GM19193 (cell line): Measurements from ENCODE around the gene CRY2.

Source experiments
- POLR2A ChIP-seq: IDR thresholded peaks from 4 replicates; pipeline ENCODE4 v1.6.1; 2011; ENCODE audit not compliant: insufficient read depth, insufficient read length; ENCODE audit errors: extremely low read depth

The CRY2 gene

DNA sequence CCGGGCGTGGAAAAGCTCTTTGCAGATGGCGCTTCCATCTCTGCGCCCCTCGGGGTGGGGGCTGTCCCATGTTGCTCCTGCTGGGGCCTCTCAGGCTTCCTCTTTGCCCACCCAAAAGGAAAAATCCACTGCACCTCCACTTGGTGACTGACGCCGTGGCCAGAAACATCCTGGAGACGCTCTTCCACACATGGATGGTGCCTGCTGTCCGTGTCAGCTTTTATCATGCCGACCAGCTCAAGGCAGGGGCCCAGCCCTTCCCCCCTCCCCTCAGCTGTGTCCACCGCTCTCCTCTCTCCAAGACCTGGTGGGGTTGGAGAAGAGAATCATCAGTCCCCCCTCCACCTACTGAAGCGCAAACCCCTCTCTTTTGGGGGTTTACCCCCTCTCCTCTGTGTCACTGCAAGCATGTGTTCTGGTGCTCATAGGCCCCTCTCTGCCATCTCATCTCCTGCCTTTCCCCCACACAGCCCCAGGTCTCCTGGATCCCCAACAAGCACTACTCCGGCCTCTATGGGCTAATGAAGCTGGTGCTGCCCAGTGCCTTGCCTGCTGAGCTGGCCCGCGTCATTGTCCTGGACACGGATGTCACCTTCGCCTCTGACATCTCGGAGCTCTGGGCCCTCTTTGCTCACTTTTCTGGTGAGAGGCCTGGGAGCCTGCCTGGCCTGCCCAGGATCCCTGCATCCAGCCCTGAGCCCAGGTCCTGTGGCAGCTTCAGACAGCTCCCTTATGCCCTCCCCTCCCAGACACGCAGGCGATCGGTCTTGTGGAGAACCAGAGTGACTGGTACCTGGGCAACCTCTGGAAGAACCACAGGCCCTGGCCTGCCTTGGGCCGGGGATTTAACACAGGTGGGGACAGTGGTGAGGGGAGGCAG, 77.0 kb downstream of the CRY2 start:
- TF ChIP-seq POLR2A: no peak

DNA sequence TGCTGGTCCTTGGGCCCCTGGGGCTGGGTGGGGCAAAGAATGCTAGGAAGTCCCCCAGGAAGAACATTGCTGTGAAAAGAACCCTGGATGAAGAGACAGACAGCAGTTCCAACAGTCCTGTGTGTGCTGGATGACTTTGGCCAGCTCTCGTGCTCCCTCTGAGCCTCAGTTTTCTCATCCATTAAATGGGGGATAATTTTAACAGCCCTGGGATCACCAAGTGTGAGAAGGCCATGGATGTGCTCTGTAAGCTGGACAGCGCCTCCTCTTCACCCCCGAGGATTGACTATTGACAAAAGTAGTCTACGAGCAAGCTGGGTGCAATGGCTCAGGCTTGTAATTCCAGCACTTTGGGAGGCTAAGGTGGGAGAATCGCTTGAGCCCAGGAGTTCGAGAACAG, 77.7 kb downstream of the CRY2 start:
- no peak for TF ChIP-seq POLR2A

DNA sequence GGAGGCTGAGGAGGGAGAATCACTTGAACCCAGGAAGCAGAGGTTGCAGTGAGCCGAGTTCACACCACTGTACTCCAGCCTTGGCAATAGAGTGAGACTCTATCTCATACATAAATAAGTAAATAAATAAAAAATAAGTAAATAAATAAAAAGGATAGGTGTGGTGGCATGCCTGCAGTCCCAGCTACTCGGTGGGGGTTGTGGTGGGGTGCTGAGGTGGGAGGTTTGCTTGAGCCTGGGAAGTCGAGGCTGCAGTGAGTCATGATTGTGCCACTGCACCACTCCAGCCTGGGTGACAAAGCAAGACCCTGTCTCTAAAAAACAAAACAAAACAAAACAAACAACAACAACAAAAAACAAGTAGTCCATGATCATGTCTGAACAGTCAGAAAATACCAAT, 78.3 kb downstream of the CRY2 start:
- no peak for TF ChIP-seq POLR2A

DNA sequence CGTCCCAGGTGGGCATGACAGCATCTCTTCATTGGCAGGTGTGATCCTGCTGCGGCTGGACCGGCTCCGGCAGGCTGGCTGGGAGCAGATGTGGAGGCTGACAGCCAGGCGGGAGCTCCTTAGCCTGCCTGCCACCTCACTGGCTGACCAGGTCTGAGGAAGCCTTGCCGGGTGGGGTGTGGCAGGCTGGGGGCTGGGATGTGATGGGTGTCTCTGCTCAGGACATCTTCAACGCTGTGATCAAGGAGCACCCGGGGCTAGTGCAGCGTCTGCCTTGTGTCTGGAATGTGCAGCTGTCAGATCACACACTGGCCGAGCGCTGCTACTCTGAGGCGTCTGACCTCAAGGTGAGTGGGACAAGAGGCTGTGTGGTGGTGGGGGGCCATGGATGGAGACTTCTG, 78.7 kb downstream of the CRY2 start:
- no peak for TF ChIP-seq POLR2A

DNA sequence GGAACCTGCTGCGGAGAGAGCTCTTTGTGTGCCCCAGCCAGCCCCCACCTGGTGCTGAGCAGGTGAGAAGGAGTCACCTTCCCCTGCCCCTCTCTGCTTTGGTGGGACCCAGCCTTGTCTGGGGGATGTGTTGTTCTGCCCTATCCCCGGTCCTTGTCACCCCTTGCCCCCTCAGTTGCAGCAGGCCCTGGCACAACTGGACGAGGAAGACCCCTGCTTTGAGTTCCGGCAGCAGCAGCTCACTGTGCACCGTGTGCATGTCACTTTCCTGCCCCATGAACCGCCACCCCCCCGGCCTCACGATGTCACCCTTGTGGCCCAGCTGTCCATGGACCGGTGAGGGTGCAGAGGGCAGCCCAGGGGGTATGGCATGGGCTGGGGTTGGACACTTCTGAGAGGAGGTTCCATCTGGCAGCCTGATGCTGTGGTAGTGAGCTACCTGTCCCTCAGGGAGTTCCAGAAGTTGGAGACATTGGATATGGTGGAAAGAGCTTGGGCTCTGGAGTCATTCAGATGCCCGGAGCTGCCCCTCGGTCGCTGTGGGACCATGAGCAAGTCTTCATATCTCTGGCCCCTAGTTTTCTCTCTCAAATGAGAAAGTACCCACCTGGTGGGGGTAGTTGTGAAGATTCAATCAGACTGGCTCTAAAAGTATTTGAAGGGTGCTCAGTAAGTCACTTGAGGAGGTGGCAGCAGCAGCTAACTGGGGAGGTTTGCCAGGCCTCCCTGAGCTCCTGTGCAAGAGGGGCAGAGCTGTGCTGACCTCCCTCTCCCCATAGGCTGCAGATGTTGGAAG, 79.5 kb downstream of the CRY2 start:
- TF ChIP-seq POLR2A: no peak

DNA sequence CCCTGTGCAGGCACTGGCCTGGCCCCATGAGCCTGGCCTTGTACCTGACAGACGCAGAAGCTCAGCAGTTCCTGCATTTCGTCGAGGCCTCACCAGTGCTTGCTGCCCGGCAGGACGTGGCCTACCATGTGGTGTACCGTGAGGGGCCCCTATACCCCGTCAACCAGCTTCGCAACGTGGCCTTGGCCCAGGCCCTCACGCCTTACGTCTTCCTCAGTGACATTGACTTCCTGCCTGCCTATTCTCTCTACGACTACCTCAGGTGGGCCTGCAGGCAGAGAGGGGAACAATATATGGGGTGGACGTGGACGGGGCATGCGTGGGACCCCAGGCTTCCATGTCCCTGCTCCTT, 80.0 kb downstream of the CRY2 start:
- TF ChIP-seq POLR2A: no peak

DNA sequence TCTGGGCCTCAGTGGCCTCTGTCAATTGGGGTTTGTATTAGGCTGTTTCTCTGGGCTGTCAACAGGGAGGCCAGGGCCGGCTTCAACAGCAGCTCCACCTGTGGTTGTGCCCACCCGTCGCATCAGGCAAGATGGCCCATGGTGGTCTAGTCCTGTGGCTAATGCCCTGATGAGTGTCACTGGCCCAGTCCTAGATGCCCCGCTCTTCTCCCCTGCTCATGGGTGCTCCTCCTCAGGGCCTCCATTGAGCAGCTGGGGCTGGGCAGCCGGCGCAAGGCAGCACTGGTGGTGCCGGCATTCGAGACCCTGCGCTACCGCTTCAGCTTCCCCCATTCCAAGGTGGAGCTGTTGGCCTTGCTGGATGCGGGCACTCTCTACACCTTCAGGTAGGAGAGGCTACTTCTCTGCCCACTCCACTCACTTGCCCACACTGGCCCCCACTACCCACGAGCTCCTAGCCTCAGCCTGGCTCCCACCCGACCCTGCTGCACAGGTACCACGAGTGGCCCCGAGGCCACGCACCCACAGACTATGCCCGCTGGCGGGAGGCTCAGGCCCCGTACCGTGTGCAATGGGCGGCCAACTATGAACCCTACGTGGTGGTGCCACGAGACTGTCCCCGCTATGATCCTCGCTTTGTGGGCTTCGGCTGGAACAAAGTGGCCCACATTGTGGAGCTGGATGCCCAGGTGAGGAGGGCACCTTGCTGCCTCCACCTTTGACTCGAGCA, 80.6 kb downstream of the CRY2 start:
- TF ChIP-seq POLR2A: no peak

DNA sequence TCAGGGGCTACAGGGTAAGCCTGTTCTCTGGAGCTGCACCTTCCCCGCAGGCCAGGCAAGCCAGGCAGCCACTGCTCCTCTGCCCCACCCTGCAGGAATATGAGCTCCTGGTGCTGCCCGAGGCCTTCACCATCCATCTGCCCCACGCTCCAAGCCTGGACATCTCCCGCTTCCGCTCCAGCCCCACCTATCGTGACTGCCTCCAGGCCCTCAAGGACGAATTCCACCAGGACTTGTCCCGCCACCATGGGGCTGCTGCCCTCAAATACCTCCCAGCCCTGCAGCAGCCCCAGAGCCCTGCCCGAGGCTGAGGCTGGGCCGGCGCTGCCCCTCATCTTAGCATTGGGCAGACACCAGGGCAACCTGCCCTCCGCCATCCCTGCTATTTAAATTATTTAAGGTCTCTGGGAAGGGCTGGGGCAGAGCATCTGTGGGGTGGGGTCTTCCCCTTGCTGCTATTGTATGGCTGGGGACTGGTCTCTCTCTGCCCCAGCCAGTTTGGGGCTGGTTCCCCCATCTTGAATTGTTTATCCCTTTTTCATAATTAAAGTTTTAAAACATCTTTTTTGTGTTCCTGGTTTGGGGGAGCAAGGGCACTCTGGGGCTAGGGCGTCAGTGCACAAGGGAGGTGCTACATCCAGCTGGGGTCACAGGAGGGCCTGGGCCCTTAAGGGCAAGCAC, 81.4 kb downstream of the CRY2 start:
- no peak for TF ChIP-seq POLR2A

DNA sequence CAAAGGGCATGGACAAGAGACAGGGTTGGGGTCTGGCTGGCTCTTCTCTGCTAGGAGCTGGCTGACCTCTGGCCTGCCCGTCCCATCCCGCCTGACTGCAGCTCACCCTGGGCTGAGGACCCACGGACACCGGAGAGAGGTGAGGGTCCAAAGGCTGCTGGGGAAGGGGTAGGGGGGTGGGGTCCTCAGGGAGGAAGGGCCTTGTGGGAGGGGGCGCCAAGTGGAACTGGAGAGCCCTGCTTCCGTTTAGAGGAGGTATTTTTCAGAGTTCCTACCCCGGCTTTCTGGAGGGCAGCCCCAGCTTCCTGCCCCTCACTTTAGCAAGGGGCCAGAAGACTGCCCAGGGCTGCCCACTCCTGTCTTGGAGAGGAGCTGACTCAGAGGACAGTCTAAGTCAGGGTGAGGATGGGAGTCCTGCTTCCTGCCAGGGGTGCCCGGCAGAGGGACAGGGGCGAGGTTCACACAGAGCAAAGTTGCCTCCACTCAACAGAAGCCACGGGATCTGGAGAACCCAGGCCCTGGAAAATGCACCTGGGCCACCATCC, 82.3 kb downstream of the CRY2 start:
- TF ChIP-seq POLR2A: no peak

DNA sequence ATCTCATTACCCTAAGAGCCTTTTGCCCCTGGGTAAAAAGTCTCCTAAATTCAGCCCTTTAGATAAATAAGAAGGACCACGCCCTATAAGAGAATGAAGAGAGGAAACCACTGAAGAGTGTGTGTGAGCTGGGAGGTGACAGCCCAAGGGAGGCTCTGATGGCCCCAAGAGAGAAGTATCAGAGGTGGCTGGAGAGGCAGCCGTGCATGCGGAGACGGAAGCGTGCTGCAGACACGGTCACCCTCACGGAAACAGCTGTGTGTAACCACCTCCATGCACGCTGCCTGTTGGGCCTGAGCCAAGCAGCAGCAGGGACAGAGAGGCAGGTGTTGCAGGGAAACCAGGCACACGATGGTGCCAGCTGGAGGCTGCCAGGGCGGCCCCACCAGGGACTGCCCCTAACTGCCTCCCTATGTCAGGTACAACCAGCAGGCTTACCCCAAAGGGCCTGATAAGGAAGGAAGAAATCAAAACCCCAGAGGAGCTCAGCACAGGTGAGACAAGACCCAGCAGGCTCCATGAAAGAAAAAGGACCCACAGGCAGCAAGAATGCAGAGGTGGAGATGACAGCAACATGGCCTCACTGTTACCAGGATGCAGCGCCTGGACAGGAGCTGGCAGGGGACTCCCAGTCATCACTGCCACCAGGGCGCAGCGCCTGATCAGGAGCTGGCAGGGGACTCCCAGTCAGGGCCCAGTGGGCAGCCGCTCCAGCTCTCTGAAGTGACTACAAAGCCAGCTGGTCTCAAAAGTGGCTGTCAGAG, 82.9 kb downstream of the CRY2 start:
- TF ChIP-seq POLR2A: no peak

DNA sequence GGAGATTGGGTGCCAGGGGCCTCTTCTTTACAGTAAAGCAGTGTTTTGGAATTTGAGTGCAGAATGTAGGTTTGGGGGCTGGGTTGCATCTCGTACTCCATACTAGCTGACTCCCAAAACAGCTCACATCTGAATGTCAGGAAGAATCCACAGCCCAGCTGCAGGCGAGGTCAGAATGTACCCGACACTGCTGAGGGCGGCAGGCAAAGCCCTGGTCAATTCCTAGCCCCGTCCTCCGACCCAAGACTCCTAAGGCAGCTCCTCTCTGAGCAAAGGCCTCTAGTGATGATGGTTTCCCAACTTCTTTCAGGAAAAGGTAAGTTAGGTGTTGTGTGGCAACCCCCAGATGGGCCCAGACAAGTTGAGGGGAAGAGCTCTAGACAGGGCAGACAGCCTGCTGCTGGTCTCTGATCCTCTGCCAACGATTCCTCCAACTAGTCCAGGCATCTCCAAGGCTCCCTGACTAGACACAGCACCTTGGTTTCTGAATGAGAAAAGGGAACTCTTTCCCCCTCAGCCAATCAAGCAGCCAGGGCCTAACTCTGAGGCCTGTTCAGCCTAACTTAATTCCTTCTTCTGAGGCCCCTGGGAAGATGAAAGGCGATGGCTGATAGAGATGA, 83.8 kb downstream of the CRY2 start:
- no peak for TF ChIP-seq POLR2A

DNA sequence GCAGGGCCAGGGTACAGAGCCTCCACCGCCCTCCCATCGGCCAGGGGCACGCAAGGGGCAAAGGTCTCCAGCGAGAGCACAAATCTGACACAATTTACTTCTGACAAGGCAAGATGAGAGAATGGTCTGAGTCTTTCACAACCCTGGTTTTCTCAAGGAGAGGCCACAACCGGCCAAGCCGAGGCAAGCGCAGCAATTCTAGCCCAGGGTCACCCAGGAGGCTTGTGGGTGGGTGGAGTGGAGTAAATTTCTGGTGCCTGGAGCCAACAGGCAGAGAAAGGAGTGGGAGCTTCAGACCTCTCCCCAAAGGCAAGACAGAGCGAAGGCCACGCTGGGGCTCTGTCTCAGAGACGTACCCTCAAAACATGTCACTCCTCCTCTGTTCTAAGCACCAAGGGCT, 84.5 kb downstream of the CRY2 start:
- no peak for TF ChIP-seq POLR2A

DNA sequence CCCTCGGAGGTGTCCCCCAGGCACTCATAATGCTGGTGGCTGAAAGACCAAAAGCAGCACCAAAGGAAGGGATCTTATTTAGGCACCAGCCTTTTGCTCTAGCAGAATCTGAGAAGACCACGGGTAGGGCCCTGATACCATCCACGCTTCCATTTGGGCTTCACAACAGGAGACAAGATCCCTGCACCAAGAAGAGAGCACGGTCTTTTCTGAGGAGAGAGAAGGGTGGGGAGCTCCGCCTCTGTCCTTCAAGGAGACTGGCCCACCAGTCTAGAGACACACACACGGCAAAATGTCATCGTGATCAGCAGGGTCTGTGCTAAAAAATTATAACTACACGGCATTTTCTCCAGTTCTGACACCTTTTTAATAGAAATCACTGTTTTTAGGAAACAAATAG, 84.9 kb downstream of the CRY2 start:
- no peak for TF ChIP-seq POLR2A
